C4-2B (cell line): ENCODE results near the gene NHSL1.

Experiments
- ZFX ChIP-seq: fragments of 450-650 bp; IDR thresholded peaks from 2 replicates; pipeline ENCODE4 v1.6.1; 2017
- TF ChIP-seq, protein P1 (sequence below): fragments of 450-650 bp; conservative IDR thresholded peaks from 2 replicates; pipeline ENCODE4 v1.5.1; 2017; ENCODE audit warnings: mild to moderate bottlenecking

DNA sequence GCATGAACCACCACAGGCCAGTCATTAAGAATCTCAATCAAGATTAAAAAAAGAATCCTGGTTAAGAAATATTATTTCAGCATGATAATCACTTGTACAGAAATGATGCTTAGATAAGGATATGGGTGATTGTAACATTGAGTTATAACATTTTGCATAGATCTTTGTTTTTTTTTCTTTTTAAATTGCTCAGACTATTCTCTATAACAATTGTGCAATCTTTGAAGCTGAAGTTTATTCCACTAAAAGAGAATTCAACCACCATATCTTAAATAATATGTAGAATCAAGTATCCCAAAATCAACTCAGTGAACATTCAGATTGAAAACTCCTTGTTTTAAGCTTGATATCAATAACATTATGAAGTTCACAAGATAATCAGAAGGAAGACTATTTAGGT lies 122.3 kb downstream of the NHSL1 start:
- TF ChIP-seq, protein P1, sequence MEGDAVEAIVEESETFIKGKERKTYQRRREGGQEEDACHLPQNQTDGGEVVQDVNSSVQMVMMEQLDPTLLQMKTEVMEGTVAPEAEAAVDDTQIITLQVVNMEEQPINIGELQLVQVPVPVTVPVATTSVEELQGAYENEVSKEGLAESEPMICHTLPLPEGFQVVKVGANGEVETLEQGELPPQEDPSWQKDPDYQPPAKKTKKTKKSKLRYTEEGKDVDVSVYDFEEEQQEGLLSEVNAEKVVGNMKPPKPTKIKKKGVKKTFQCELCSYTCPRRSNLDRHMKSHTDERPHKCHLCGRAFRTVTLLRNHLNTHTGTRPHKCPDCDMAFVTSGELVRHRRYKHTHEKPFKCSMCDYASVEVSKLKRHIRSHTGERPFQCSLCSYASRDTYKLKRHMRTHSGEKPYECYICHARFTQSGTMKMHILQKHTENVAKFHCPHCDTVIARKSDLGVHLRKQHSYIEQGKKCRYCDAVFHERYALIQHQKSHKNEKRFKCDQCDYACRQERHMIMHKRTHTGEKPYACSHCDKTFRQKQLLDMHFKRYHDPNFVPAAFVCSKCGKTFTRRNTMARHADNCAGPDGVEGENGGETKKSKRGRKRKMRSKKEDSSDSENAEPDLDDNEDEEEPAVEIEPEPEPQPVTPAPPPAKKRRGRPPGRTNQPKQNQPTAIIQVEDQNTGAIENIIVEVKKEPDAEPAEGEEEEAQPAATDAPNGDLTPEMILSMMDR, result no peak
- TF ChIP-seq ZFX, result no peak
